CD4-positive, CD25-positive, alpha-beta regulatory T cell (primary cell): ENCODE measurements around the gene NR5A2. TPM values are rescaled to one million over a fixed set of nuclear protein-coding genes. Genes with fewer than 3 reads are reported as not detected.
"Not testable (repeated sequence)": the region's sequence is repeated elsewhere in the genome, so short reads cannot be mapped to it uniquely, and the experiment has no call there.

Source experiments
- ATAC-seq, 2 donors: fragments of 150-1000 bp; cut with Tn5 transposase; one replicate each; pipeline ENCODE4 v1.10.0; 2021; ENCODE audit warnings: low read depth in 2 of 2, moderate number of reproducible peaks in 2 of 2, moderate library complexity in 1 of 2
- DNase-seq, 3 donors: peaks; one replicate each; pipeline versions ENCODE4 v3.0.0 to v3.0.0-alpha.2; 2012 to 2022; ENCODE audit warnings: mixed read lengths in 1 of 3
- H3K27ac ChIP-seq: one replicate; pipeline ENCODE4 v1.7.0; 2013; ENCODE audit warnings: mild to moderate bottlenecking, low read length; ENCODE audit not compliant: insufficient read depth, poor library complexity, severe bottlenecking
- H3K27me3 ChIP-seq: one replicate; pipeline ENCODE4 v1.7.0; 2013; ENCODE audit warnings: low read length; ENCODE audit not compliant: control insufficient read depth, insufficient read depth
- H3K36me3 ChIP-seq: one replicate; pipeline ENCODE4 v1.7.0; 2013; ENCODE audit warnings: mild to moderate bottlenecking, low read length, moderate library complexity; ENCODE audit not compliant: control insufficient read depth, insufficient read depth
- H3K4me1 ChIP-seq: 2 replicates; pipeline ENCODE4 v1.7.0; 2013; ENCODE audit warnings: mild to moderate bottlenecking, low read length; ENCODE audit not compliant: insufficient read depth, control insufficient read depth, poor library complexity, severe bottlenecking
- H3K4me3 ChIP-seq: one replicate; pipeline ENCODE4 v1.7.0; 2013; ENCODE audit warnings: low read depth, mild to moderate bottlenecking, low read length, moderate library complexity
- H3K9me3 ChIP-seq, 2 experiments: 1 replicate in 1 of 2; 2 replicates in 1 of 2; pipeline ENCODE4 v1.7.0; 2013; ENCODE audit warnings: low read length in 2 of 2, mild to moderate bottlenecking in 1 of 2, moderate library complexity in 1 of 2; ENCODE audit not compliant: control insufficient read depth in 2 of 2
- H3K27ac Mint-ChIP-seq, 3 donors: one replicate each; pipeline ENCODE4 v1.8.0; 2020 to 2022; ENCODE audit warnings: mild to moderate bottlenecking in 3 of 3, mixed read lengths in 3 of 3, moderate library complexity in 2 of 3
- H3K27me3 Mint-ChIP-seq: one replicate; pipeline ENCODE4 v1.8.0; 2022; ENCODE audit warnings: mild to moderate bottlenecking, mixed read lengths
- H3K36me3 Mint-ChIP-seq: one replicate; pipeline ENCODE4 v1.8.0; 2020; ENCODE audit warnings: mixed read lengths
- H3K4me1 Mint-ChIP-seq, 4 donors: one replicate each; pipeline ENCODE4 v1.8.0; 2020 to 2022; ENCODE audit warnings: mixed read lengths in 4 of 4, mild to moderate bottlenecking in 1 of 4
- H3K4me3 Mint-ChIP-seq, 4 donors: one replicate each; pipeline ENCODE4 v1.8.0; 2020 to 2022; ENCODE audit warnings: mild to moderate bottlenecking in 4 of 4, mixed read lengths in 4 of 4, moderate library complexity in 3 of 4
- H3K9me3 Mint-ChIP-seq, 7 donors: one replicate each; pipeline ENCODE4 v1.8.0; 2020 to 2022; ENCODE audit warnings: mixed read lengths in 7 of 7, mild to moderate bottlenecking in 3 of 7, moderate library complexity in 2 of 7
- polyA plus RNA-seq, 4 donors: library from polyadenylated mRNA; unstranded; fragments of 300-500 nt; fragmentation: Illumina TruSeq; gene quantifications; one replicate each; pipeline ENCODE4 v1.2.3, GENCODE V29; 2021
- total RNA-seq: library from RNA; stranded (reverse); gene quantifications from one replicate; pipeline ENCODE4 v1.2.3, GENCODE V29; 2022

Gene NR5A2
- total and polyA plus RNA-seq, 5 donors from 2014 or later, result not detected

DNA sequence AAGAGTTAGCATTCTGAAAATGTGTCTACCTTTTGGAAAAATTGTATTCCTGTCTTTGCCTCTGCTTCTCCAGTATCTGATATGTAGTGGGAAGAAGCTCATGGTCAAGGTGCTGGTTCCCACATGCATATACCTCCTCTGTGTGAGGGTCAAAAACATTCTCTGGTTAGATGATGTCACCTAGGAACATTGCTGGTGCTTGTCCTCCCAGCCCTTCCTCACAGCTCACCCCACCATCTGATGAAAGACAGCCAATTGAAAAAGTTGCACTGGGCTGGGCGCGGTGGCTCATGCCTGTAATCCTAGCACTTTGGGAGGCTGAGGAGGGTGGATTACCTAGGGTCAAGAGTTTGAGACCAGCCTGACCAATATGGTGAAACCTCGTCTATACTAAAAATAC, 154.4 kb downstream of the NR5A2 start:
- ATAC-seq (no peak), DNase-seq (no peak)
- Mint-ChIP-seq H3K9me3 (peaks cover 0 to 5% (median 5%) of the 10 kb centered on the region in 7 donors), H3K4me1 (peaks cover 10 to 31% (median 14%) of the 10 kb centered on the region in 4 donors), H3K27ac (no peak overlapping the region), H3K36me3 (peaks cover 5% of the 10 kb centered on the region), H3K4me3 (no peak overlapping the region), H3K27me3 (peaks cover 11% of the 10 kb centered on the region)
- Histone ChIP-seq H3K4me3 (no peak overlapping the region), H3K27ac (no peak overlapping the region), H3K27me3 (no peaks in the 10 kb centered on the region), H3K9me3 (no peaks in the 10 kb centered on the region), H3K36me3 (no peaks in the 10 kb centered on the region), H3K4me1 (peaks cover 7% of the 10 kb centered on the region)

DNA sequence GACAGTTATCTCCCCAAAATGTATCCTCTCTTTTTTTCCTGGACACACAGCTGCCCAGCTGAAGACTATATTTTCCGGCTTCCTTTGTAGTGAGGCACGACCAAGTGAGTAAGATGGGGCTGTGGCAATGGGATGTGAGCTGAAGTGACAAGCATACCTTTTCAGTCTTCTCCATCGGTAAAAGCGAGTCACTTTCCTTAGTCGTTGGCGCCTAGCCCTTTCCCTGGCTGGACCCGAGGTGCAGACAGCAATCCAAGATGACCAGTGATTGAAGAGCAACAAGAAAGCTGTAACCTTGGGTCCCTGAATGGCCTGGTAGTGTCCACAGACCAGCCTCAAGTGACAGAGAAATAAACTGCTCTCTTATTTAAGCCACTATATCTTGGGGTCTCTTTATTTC, 155.2 kb downstream of the NR5A2 start:
- Histone ChIP-seq H3K27me3 (no peaks in the 10 kb centered on the region), H3K4me3 (no peak overlapping the region), H3K27ac (no peak overlapping the region), H3K4me1 (peaks cover 7% of the 10 kb centered on the region), H3K9me3 (no peaks in the 10 kb centered on the region), H3K36me3 (no peaks in the 10 kb centered on the region)
- peaks cover 0 to 9% (median 5%) of the 10 kb centered on the region in 7 donors for H3K9me3 Mint-ChIP-seq
- peaks cover 10 to 31% (median 14%) of the 10 kb centered on the region in 4 donors for H3K4me1 Mint-ChIP-seq
- peaks cover 17% of the 10 kb centered on the region for H3K27me3 Mint-ChIP-seq
- no peak for DNase-seq
- peaks cover 5% of the 10 kb centered on the region for H3K36me3 Mint-ChIP-seq
- no peak for ATAC-seq
- H3K27ac Mint-ChIP-seq, result no peak overlapping the region
- no peak overlapping the region for H3K4me3 Mint-ChIP-seq

DNA sequence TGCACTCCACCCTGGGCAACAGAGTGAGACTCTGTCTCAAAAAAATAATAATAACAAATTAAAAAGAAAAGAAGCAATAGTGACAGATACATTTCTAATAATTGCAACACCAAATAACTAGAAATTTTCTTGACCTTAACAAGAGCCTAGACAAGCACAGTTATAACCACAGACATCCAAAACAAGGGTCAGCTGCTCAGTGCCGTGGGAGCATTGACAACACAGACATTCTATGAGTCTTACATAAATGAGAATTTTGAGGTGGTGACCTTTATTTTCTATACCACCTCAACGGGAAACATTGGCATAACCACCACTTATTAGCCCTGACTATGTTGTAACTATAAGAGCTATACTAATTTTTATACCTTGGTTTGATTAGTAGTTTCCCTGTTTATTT, 156.1 kb downstream of the NR5A2 start:
- Mint-ChIP-seq H3K9me3 (peaks cover 0 to 15% (median 5%) of the 10 kb centered on the region in 7 donors), H3K27me3 (peaks cover 24% of the 10 kb centered on the region), H3K4me1 (peaks cover 10 to 31% (median 14%) of the 10 kb centered on the region in 4 donors), H3K36me3 (peaks cover 9% of the 10 kb centered on the region), H3K27ac (no peak overlapping the region), H3K4me3 (no peak overlapping the region)
- H3K9me3 ChIP-seq, result no peaks in the 10 kb centered on the region
- H3K27ac ChIP-seq, result no peak overlapping the region
- DNase-seq (no peak), ATAC-seq (no peak)
- H3K4me1 ChIP-seq, result peaks cover 7% of the 10 kb centered on the region
- no peaks in the 10 kb centered on the region for H3K36me3 ChIP-seq
- H3K4me3 ChIP-seq, result no peak overlapping the region
- no peaks in the 10 kb centered on the region for H3K27me3 ChIP-seq

DNA sequence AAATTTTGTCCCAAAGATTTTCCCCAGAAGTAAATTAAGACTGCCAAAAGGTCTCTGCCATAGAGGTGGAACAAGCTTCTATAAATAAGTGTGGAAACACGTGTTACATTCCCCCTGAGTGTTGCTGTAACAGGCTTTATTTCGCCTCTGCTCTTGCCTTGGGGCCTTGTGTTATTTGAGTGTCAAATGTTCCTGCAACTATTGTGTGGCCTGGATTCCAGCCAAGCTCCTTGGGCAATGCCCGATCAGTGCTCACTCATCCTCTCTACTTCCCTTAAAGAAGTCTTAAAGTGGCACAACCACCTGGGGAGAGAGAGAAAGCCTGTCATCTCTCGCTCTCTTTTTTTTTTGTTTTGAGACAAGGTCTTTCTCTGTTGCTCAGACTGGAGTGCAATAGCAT, 156.7 kb downstream of the NR5A2 start:
- H3K4me3 ChIP-seq, result no peak overlapping the region
- no peaks in the 10 kb centered on the region for H3K9me3 ChIP-seq
- ATAC-seq, result no peak
- H3K27ac Mint-ChIP-seq, result peak overlapping the region in 2 of 3 donors; percentile 17 to 47
- peaks cover 9% of the 10 kb centered on the region for H3K36me3 Mint-ChIP-seq
- peaks cover 10 to 31% (median 14%) of the 10 kb centered on the region in 4 donors for H3K4me1 Mint-ChIP-seq
- H3K4me1 ChIP-seq, result peaks cover 7% of the 10 kb centered on the region
- peaks cover 0 to 15% (median 5%) of the 10 kb centered on the region in 7 donors for H3K9me3 Mint-ChIP-seq
- H3K27me3 Mint-ChIP-seq, result peaks cover 24% of the 10 kb centered on the region
- H3K4me3 Mint-ChIP-seq, result no peak overlapping the region
- no peaks in the 10 kb centered on the region for H3K36me3 ChIP-seq
- no peaks in the 10 kb centered on the region for H3K27me3 ChIP-seq
- no peak for DNase-seq
- H3K27ac ChIP-seq, result no peak overlapping the region

DNA sequence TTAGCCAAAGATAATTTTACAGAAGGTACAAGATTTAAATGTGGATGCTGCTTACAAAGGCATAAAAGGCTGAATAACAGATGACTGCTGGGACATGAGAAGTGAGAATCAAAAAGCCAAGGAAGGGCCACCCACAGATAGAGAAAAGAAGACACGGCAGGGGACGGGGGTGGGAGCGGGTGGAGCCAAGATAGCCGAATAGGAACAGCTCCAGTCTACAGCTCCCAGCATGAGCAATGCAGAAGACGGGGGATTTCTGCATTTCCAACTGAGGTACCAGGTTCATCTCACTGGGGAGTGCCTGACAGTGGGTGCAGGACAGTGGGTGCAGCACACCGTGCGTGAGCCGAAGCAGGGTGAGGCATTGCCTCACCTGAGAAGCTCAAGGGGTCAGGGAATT, 157.7 kb downstream of the NR5A2 start:
- H3K4me1 ChIP-seq, H3K36me3 Mint-ChIP-seq, H3K27me3 ChIP-seq, H3K9me3 ChIP-seq, H3K27ac ChIP-seq, H3K4me3 ChIP-seq, ATAC-seq, DNase-seq, H3K36me3 ChIP-seq: not testable (repeated sequence)
- Mint-ChIP-seq H3K4me3 (peak overlapping the region in 3 of 4 donors; percentile 36 to 52 (median 49)), H3K4me1 (peaks cover 10 to 31% (median 14%) of the 10 kb centered on the region in 4 donors), H3K27ac (peak overlapping the region; percentile 6 to 56 (median 47)), H3K27me3 (peaks cover 24% of the 10 kb centered on the region), H3K9me3 (peaks cover 0 to 15% (median 5%) of the 10 kb centered on the region in 7 donors)

DNA sequence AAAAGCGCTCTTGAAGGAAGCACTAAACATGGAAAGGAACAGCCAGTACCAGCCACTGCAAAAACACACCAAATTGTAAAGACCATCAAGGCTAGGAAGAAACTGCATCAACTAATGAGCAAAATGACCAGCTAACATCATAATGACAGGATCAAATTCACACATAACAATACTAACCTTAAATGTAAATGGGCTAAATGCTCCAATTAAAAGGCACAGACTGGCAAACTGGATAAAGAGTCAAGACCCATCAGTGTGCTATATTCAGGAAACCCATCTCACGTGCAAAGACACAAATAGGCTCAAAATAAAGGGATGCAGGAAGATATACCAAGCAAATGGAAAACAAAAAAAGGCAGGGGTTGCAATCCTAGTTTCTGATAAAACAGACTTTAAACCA, 159.8 kb downstream of the NR5A2 start:
- ATAC-seq, DNase-seq, H3K36me3 Mint-ChIP-seq, H3K4me3 Mint-ChIP-seq, H3K27ac ChIP-seq, H3K36me3 ChIP-seq, H3K4me1 ChIP-seq, H3K27me3 ChIP-seq, H3K27ac Mint-ChIP-seq, H3K4me3 ChIP-seq, H3K9me3 ChIP-seq: not testable (repeated sequence)
- peaks cover 10 to 31% (median 13%) of the 10 kb centered on the region in 4 donors for H3K4me1 Mint-ChIP-seq
- H3K27me3 Mint-ChIP-seq, result peaks cover 28% of the 10 kb centered on the region
- peaks cover 0 to 15% (median 5%) of the 10 kb centered on the region in 7 donors for H3K9me3 Mint-ChIP-seq

DNA sequence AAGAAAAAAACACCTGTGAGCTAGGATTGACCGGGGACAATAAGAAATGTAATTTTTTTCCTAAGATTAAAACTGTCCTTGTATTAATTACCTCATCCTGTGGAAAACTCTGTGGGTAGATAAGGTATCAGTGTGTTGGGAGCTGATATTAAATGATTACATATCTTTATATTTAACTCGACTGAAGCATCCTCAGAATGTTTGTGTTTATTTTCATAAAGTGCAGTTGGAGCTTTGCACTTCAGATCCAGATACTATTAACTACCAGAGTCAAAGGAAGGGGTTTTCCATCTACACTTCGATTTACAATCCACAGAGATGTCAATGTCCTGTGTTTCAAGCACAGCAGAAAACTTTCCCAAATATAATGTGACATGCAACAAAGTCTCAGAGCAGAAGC, 164.5 kb downstream of the NR5A2 start:
- Mint-ChIP-seq H3K36me3 (peaks cover 4% of the 10 kb centered on the region), H3K4me1 (no peaks in the 10 kb centered on the region), H3K4me3 (no peak overlapping the region), H3K27ac (no peak overlapping the region), H3K9me3 (peaks cover 0 to 12% (median 0%) of the 10 kb centered on the region in 7 donors), H3K27me3 (peaks cover 37% of the 10 kb centered on the region)
- Histone ChIP-seq H3K27ac (no peak overlapping the region), H3K27me3 (peaks cover 3% of the 10 kb centered on the region), H3K4me1 (no peaks in the 10 kb centered on the region), H3K4me3 (no peak overlapping the region), H3K9me3 (no peaks in the 10 kb centered on the region), H3K36me3 (no peaks in the 10 kb centered on the region)
- no peak for ATAC-seq
- no peak for DNase-seq

DNA sequence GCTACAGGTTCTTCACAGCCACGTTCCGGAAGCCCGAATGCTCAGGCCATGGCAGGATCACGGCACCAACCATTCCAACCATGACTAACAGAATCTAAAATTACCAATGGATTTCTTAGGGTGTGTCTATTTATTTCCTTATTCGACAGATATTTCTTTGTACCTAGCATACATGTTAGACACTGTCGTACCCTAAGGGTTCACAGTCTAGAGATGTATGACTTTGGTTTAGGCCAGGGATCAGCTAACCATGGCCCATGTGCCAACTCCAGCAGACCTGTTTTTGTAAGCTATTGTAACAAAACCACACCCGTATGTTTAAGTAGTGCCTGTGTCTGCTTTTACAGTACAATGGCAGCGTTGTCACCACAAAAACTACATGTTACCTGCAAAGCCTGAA, 167.0 kb downstream of the NR5A2 start:
- H3K36me3 ChIP-seq, result no peaks in the 10 kb centered on the region
- H3K9me3 Mint-ChIP-seq, result peaks cover 0 to 2% (median 0%) of the 10 kb centered on the region in 7 donors
- ATAC-seq (no peak), DNase-seq (no peak)
- H3K9me3 ChIP-seq, result no peaks in the 10 kb centered on the region
- H3K27me3 ChIP-seq, result peaks cover 3% of the 10 kb centered on the region
- no peak overlapping the region for H3K27ac Mint-ChIP-seq
- H3K27ac ChIP-seq, result no peak overlapping the region
- H3K4me1 ChIP-seq, result no peaks in the 10 kb centered on the region
- no peaks in the 10 kb centered on the region for H3K4me1 Mint-ChIP-seq
- no peak overlapping the region for H3K4me3 Mint-ChIP-seq
- no peaks in the 10 kb centered on the region for H3K36me3 Mint-ChIP-seq
- peaks cover 36% of the 10 kb centered on the region for H3K27me3 Mint-ChIP-seq
- H3K4me3 ChIP-seq, result no peak overlapping the region
